HepG2 (cell line): ENCODE measurements around the gene NLRC5. TPM values are rescaled to one million over a fixed set of nuclear protein-coding genes. Genes with fewer than 3 reads are reported as not detected.

Experiments
- ATAC-seq: fragments of 200-7000 bp; cut with Tn5 transposase; 3 replicates; pipeline ENCODE4 v1.9.1; 2020; ENCODE audit warnings: mild to moderate bottlenecking, moderate library complexity
- BruUV-seq: library from RNA; stranded (reverse); fragments of 400-500 nt; replicated peaks from 2 replicates; lab custom pipeline; 2021; lab: Mats Ljungman, UMichigan
- CTCF ChIA-PET: fragments of 300-600 bp; formaldehyde crosslinking; extraction: SDS; loops from one replicate; lab custom pipeline; 2021; ENCODE audit warnings: low total read pairs, inconsistent platforms, low intra/inter-chr PET ratio; lab: Yijun Ruan, JAX
- POLR2A ChIA-PET: fragments of 350-600 bp; sonication (Branson Sonifier 250); formaldehyde crosslinking; loops from one replicate; lab custom pipeline; 2020; ENCODE audit warnings: antibody characterized with exemption, inconsistent platforms; lab: Yijun Ruan, JAX
- DNase-seq: peaks from one replicate; pipeline ENCODE4 v3.0.0-alpha.2; 2015; ENCODE audit warnings: low spot score
- FAIRE-seq: peaks from 3 replicates; lab custom pipeline; 2011; peaks lifted over from hg19 to GRCh38; lab: Jason Lieb, UNC
- H2AFZ ChIP-seq: one replicate; pipeline ENCODE4 v1.6.1; 2011; ENCODE audit warnings: low read length, inconsistent platforms
- H3K27ac ChIP-seq: fragments of 300-600 bp; 3 replicates; pipeline ENCODE4 v1.8.0; 2011; ENCODE audit warnings: mixed run types, mild to moderate bottlenecking, mixed read lengths, low read length, inconsistent platforms; ENCODE audit not compliant: insufficient read depth; ENCODE audit errors: extremely low read length
- H3K27me3 ChIP-seq, 2 experiments: fragments of 200-600 bp in 1 of 2; 2 replicates in 1 of 2; 3 replicates in 1 of 2; pipeline versions ENCODE4 v1.6.0 to v1.8.0; 2011; ENCODE audit warnings: low read length in 2 of 2, mild to moderate bottlenecking in 2 of 2, moderate library complexity in 2 of 2, inconsistent platforms in 1 of 2; ENCODE audit not compliant: insufficient read depth in 2 of 2, control insufficient read depth in 1 of 2
- H3K36me3 ChIP-seq, 2 experiments: fragments of 200-600 bp in 1 of 2; replicated peaks in 1 of 2; 2 replicates in 1 of 2; 3 replicates in 1 of 2; pipeline versions ENCODE4 v1.5.1 to v1.8.0; 2011; ENCODE audit warnings: low read length in 2 of 2, inconsistent platforms in 1 of 2; ENCODE audit not compliant: insufficient read depth in 2 of 2, control insufficient read depth in 1 of 2
- H3K4me1 ChIP-seq: 2 replicates; pipeline ENCODE4 v1.5.1; 2012; ENCODE audit warnings: low read length, inconsistent platforms; ENCODE audit not compliant: insufficient read depth
- H3K4me2 ChIP-seq: 2 replicates; pipeline ENCODE4 v1.6.0; 2011; ENCODE audit warnings: low read depth, low read length, inconsistent platforms
- H3K4me3 ChIP-seq, 3 experiments: fragments of 200-600 bp in 1 of 3; sonication (generic), shearing (Covaris generic) in 1 of 3; replicated peaks in 1 of 3; 2 replicates each; pipeline ENCODE4 v1.5.1; 2011 to 2016; ENCODE audit warnings: low read length in 3 of 3, inconsistent platforms in 2 of 3, low read depth in 2 of 3, mild to moderate bottlenecking in 2 of 3, control low read depth in 1 of 3, mixed read lengths in 1 of 3; ENCODE audit not compliant: insufficient read depth in 1 of 3
- H3K79me2 ChIP-seq: one replicate; pipeline ENCODE4 v1.6.1; 2011; ENCODE audit warnings: low read length, inconsistent platforms; ENCODE audit not compliant: insufficient read depth
- H3K9ac ChIP-seq: 2 replicates; pipeline ENCODE4 v1.6.0; 2011; ENCODE audit warnings: mild to moderate bottlenecking, low read depth, low read length, inconsistent platforms; ENCODE audit not compliant: insufficient read depth
- H3K9me3 ChIP-seq: 2 replicates; pipeline ENCODE4 v1.5.1; 2012; ENCODE audit warnings: mild to moderate bottlenecking, low read length
- H4K20me1 ChIP-seq: 2 replicates; pipeline ENCODE4 v1.6.0; 2011; ENCODE audit warnings: inconsistent platforms, mild to moderate bottlenecking, low read length, moderate library complexity; ENCODE audit not compliant: insufficient read depth
- HDAC1 ChIP-seq: sonication (generic); formaldehyde crosslinking; IDR thresholded peaks from 2 replicates; pipeline ENCODE4 v1.5.1; 2020; ENCODE audit warnings: mild to moderate bottlenecking, missing genetic modification reagents
- KDM1A ChIP-seq: IDR thresholded peaks from 2 replicates; pipeline ENCODE4 v1.6.1; 2016; ENCODE audit warnings: missing compliant biosample characterization
- NR2F2 ChIP-seq: IDR thresholded peaks from 2 replicates; pipeline ENCODE4 v1.6.1; 2012; ENCODE audit warnings: low read depth, inconsistent platforms, borderline replicate concordance
- PAF1 ChIP-seq: IDR thresholded peaks from 2 replicates; pipeline ENCODE4 v1.6.1; 2016; ENCODE audit warnings: missing genetic modification reagents, missing compliant biosample characterization
- PCBP2 ChIP-seq: fragments of 200-400 bp; formaldehyde crosslinking; optimal IDR thresholded peaks from 2 replicates; pipeline ENCODE3; 2018; ENCODE audit warnings: low read length, low read depth; ENCODE audit not compliant: poor library complexity, severe bottlenecking
- RXRA ChIP-seq: sonication (generic); formaldehyde crosslinking; IDR thresholded peaks from 2 replicates; pipeline ENCODE4 v1.5.1; 2020; ENCODE audit warnings: missing genetic modification reagents
- SRSF1 ChIP-seq: fragments of 200-400 bp; formaldehyde crosslinking; optimal IDR thresholded peaks from 2 replicates; pipeline ENCODE3; 2017; ENCODE audit warnings: mild to moderate bottlenecking, low read depth, low read length, moderate library complexity
- ZNF205 ChIP-seq: IDR thresholded peaks from 2 replicates; pipeline ENCODE4 v1.6.1; 2018; ENCODE audit warnings: missing biosample characterization, missing genetic modification reagents
- ZNF660 ChIP-seq: sonication (generic); formaldehyde crosslinking; IDR thresholded peaks from 2 replicates; pipeline ENCODE4 v1.5.1; 2020; ENCODE audit warnings: mild to moderate bottlenecking, low read depth, missing genetic modification reagents, borderline replicate concordance
- ZNF883 ChIP-seq: sonication (generic); formaldehyde crosslinking; IDR thresholded peaks from 2 replicates; pipeline ENCODE4 v1.5.1; 2020; ENCODE audit warnings: mild to moderate bottlenecking, missing genetic modification reagents; ENCODE audit errors: not compliant biosample characterization
- WGBS: methylation state at CpG from one replicate; pipeline ENCODE4 v1.1.6; 2017; ENCODE audit warnings: low lambda C conversion rate; 5-methylcytosine and 5-hydroxymethylcytosine counted together
- in situ Hi-C: cut with HindIII; loops from 2 replicates; pipeline ENCODE4 v1.10.0; 2017; ENCODE audit warnings: low pct_unique_long_range_greater_than_20kb; ENCODE audit not compliant: extremely low pct_ligation_motif_present
- intact Hi-C: fragments of 100-400 bp; cut with micrococcal nuclease; formaldehyde crosslinking; loops from one replicate; pipeline ENCODE4 v1.10.0; 2022; ENCODE audit not compliant: unreplicated experiment
- polyA plus RNA-seq, 8 experiments: library from polyadenylated mRNA; depleted of rRNA in 3 of 8; stranded (reverse) in 7 of 8; unstranded in 1 of 8; fragments of >200 nt; fragmentation: Illumina TruSeq in 4 of 8; extraction: Trizol in 4 of 8; gene quantifications; 2 replicates each; pipeline versions ENCODE4 v1.2.1 to v1.2.3, GENCODE V29; 2011 to 2016; ENCODE audit warnings: low read depth in 4 of 8, missing spikeins in 1 of 8, mixed read lengths in 1 of 8; ENCODE audit not compliant: insufficient read depth in 1 of 8
- total RNA-seq, 5 experiments: library from RNA; depleted of rRNA; stranded (reverse); fragments of >200 nt; fragmentation: Illumina TruSeq; extraction: Trizol; gene quantifications; 2 replicates each; pipeline ENCODE4 v1.2.3, GENCODE V29; 2016; ENCODE audit warnings: low read depth in 1 of 5
- TF ChIP-seq, protein P1 (sequence below): sonication (generic); formaldehyde crosslinking; IDR thresholded peaks from 2 replicates; pipeline ENCODE4 v1.4.0; 2020; ENCODE audit warnings: missing genetic modification reagents
- TF ChIP-seq, protein P2 (sequence below): sonication (generic); formaldehyde crosslinking; IDR thresholded peaks from 2 replicates; pipeline ENCODE4 v1.4.0; 2020; ENCODE audit warnings: missing genetic modification reagents, borderline replicate concordance
- TF ChIP-seq, protein P3 (sequence below), 2 experiments: sonication (generic) in 1 of 2; formaldehyde crosslinking in 1 of 2; IDR thresholded peaks; 2 replicates each; pipeline versions ENCODE4 v1.4.0 to v1.6.1; 2016 to 2020; ENCODE audit warnings: borderline replicate concordance in 1 of 2, low read depth in 1 of 2, mild to moderate bottlenecking in 1 of 2, missing genetic modification reagents in 1 of 2

Gene NLRC5
- total and polyA plus RNA-seq, 2 of the 13 experiments (the other 11 are each of a cell fraction or from before 2014, with no cell fraction given) = 6.3 to 12.7 TPM

DNA sequence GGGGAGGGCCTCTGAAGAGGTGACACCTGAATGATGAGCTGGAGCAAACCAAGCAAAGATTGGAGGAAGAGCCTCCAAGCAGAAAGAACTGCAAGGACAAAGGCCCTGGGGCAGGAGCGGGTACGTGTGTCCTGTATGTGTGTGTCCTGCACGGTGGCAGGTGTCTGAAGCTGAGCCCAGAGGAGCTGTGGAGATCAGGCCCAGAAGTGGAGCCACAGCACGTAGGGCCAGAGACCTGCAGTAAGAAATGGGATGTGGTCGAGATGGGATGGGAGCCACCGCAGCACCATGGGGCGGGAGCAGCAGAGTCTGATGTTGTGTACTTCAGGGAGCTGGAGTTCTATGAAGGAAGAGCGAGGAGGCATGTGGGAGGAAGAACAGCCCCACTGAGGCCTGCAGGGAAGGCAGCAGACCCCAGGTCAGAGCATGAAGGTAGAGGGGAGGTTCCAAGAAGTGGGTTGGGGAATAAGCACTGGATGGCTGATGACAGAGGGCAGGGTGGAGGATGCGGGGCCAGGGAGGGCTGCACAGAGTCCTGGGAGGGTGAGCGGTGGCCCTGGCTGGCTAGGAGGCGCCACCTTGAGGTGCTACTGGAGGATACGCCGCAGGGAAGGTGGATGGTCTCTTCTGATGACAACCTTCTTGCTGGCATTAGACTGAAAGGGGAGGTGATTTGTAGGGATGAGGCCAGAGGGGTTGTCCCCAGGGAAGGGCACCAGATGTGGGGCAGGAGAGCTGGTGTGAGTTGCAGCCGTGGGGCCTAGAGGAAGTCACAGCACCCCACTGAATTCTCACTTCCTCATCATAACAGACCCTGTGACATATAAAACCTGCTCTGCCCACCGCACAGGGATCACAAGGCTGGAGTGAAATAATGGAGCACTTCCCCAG is 38.2 kb upstream of the NLRC5 start:
- intact Hi-C loops (loop anchor here (1.0 kb wide), 2 partner anchors 84 to 158 kb away; no protein-coding TSS in a partner anchor), in situ Hi-C loops (loop anchor here (5.0 kb wide), 1 partner anchor 84 kb away; the partner anchor contains the start of gene SLC12A3)
- no TSS peak for BruUV-seq
- H3K36me3 ChIP-seq = no peaks in the 10 kb centered on the region
- peak; percentile 72 for ATAC-seq
- 31% methylated on average over 15 of the region's 15 CpGs for WGBS
- H3K27ac ChIP-seq = no peak overlapping the region
- H3K9ac ChIP-seq = no peak overlapping the region
- H3K79me2 ChIP-seq = no peaks in the 10 kb centered on the region
- H3K4me2 ChIP-seq = peak overlapping the region; percentile 36
- FAIRE-seq = peak; percentile 32
- H2AFZ ChIP-seq = no peak overlapping the region
- no peaks in the 10 kb centered on the region for H3K9me3 ChIP-seq
- DNase-seq = peak; percentile 61
- CTCF ChIA-PET = interaction anchor here (0.9 to 2.8 kb wide), 3 partner anchors 13 to 157 kb away, joined by 4 to 20 read pairs (median 4); no protein-coding TSS in a partner anchor
- H3K27me3 ChIP-seq = no peaks in the 10 kb centered on the region
- POLR2A ChIA-PET = interaction anchor here (1.1 to 1.5 kb wide), 4 partner anchors 10 to 136 kb away, joined by 3 read pairs; partner anchors contain the start of gene HERPUD1
- H3K4me3 ChIP-seq = peak overlapping the region in 1 of 3 experiments; percentile 15; a peak in 1 of 6 replicates
- peaks cover 53% of the 10 kb centered on the region for H3K4me1 ChIP-seq
- peaks cover 4% of the 10 kb centered on the region; the same call in 1 of the 2 replicates for H4K20me1 ChIP-seq
- TF ChIP-seq ZNF660 (CRISPR knock-in tag) (no peak), ZNF205 (CRISPR knock-in tag) (0 out of 2 replicates have a peak, but pooled peaks have one; percentile 27), ZNF883 (CRISPR knock-in tag) (peak; percentile 32), HDAC1 (CRISPR knock-in tag) (no peak), PCBP2 (no peak), KDM1A (CRISPR knock-in tag) (0 out of 2 replicates have a peak, but pooled peaks have one; percentile 36), PAF1 (CRISPR knock-in tag) (no peak), NR2F2 (no peak), SRSF1 (no peak), RXRA (CRISPR knock-in tag) (no peak)
- TF ChIP-seq, protein P1, sequence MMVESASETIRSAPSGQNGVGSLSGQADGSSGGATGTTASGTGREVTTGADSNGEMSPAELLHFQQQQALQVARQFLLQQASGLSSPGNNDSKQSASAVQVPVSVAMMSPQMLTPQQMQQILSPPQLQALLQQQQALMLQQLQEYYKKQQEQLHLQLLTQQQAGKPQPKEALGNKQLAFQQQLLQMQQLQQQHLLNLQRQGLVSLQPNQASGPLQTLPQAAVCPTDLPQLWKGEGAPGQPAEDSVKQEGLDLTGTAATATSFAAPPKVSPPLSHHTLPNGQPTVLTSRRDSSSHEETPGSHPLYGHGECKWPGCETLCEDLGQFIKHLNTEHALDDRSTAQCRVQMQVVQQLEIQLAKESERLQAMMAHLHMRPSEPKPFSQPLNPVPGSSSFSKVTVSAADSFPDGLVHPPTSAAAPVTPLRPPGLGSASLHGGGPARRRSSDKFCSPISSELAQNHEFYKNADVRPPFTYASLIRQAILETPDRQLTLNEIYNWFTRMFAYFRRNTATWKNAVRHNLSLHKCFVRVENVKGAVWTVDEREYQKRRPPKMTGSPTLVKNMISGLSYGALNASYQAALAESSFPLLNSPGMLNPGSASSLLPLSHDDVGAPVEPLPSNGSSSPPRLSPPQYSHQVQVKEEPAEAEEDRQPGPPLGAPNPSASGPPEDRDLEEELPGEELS (CRISPR knock-in tag) = no peak
- TF ChIP-seq, protein P2, sequence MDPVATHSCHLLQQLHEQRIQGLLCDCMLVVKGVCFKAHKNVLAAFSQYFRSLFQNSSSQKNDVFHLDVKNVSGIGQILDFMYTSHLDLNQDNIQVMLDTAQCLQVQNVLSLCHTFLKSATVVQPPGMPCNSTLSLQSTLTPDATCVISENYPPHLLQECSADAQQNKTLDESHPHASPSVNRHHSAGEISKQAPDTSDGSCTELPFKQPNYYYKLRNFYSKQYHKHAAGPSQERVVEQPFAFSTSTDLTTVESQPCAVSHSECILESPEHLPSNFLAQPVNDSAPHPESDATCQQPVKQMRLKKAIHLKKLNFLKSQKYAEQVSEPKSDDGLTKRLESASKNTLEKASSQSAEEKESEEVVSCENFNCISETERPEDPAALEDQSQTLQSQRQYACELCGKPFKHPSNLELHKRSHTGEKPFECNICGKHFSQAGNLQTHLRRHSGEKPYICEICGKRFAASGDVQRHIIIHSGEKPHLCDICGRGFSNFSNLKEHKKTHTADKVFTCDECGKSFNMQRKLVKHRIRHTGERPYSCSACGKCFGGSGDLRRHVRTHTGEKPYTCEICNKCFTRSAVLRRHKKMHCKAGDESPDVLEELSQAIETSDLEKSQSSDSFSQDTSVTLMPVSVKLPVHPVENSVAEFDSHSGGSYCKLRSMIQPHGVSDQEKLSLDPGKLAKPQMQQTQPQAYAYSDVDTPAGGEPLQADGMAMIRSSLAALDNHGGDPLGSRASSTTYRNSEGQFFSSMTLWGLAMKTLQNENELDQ = no peak
- TF ChIP-seq, protein P3, sequence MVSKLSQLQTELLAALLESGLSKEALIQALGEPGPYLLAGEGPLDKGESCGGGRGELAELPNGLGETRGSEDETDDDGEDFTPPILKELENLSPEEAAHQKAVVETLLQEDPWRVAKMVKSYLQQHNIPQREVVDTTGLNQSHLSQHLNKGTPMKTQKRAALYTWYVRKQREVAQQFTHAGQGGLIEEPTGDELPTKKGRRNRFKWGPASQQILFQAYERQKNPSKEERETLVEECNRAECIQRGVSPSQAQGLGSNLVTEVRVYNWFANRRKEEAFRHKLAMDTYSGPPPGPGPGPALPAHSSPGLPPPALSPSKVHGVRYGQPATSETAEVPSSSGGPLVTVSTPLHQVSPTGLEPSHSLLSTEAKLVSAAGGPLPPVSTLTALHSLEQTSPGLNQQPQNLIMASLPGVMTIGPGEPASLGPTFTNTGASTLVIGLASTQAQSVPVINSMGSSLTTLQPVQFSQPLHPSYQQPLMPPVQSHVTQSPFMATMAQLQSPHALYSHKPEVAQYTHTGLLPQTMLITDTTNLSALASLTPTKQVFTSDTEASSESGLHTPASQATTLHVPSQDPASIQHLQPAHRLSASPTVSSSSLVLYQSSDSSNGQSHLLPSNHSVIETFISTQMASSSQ (IDR thresholded peaks at IDR 0.05; ENCODE audit: low read depth) = no peak
- TF ChIP-seq, protein P3 (CRISPR knock-in tag; IDR thresholded peaks at IDR 0.05; ENCODE audit: borderline replicate concordance) = no peak
